Skin epidermis (tissue), 12 donors: ENCODE data around the gene EIF4G3.
"Not testable (repeated sequence)": the region's sequence is repeated elsewhere in the genome, so short reads cannot be mapped to it uniquely, and the experiment has no call there.

Experiments used
- H3K27ac ChIP-seq, 21 experiments: fragments of 200-600 bp; sonication (generic) in 11 of 21; one replicate each; pipeline ENCODE4 v1.5.0; 2020; ENCODE audit warnings: mild to moderate bottlenecking in 3 of 21, inconsistent platforms in 2 of 21, moderate library complexity in 2 of 21
- H3K4me3 ChIP-seq, 7 experiments: fragments of 200-600 bp; sonication (generic) in 2 of 7; one replicate each; pipeline ENCODE4 v1.5.0; 2020; ENCODE audit warnings: inconsistent platforms in 2 of 7, mild to moderate bottlenecking in 2 of 7, moderate library complexity in 1 of 7

Gene EIF4G3

GRCh38 chr1:21048462-21048861 lies 128.2 kb downstream of the EIF4G3 start:
- Histone ChIP-seq H3K27ac (no peak overlapping the region), H3K4me3 (no peak overlapping the region)

- H3K4me3 ChIP-seq = no peak overlapping the region
- no peak overlapping the region for H3K27ac ChIP-seq
These were observed 130.6 kb downstream of the EIF4G3 start for GRCh38 chr1:21046132-21046531.

GRCh38 chr1:21045351-21045750 lies 131.3 kb downstream of the EIF4G3 start:
- H3K27ac ChIP-seq = no peak overlapping the region
- H3K4me3 ChIP-seq = no peak overlapping the region

- peak overlapping the region in 1 of 21 experiments; percentile 40 for H3K27ac ChIP-seq
- H3K4me3 ChIP-seq = no peak overlapping the region
These were observed 133.6 kb downstream of the EIF4G3 start for GRCh38 chr1:21042929-21043605.

GRCh38 chr1:21041541-21041940 lies 135.2 kb downstream of the EIF4G3 start:
- no peak overlapping the region for H3K27ac ChIP-seq
- H3K4me3 ChIP-seq = no peak overlapping the region

- Histone ChIP-seq H3K4me3 (no peak overlapping the region), H3K27ac (no peak overlapping the region)
These were observed 139.6 kb downstream of the EIF4G3 start for GRCh38 chr1:21037091-21037490.

GRCh38 chr1:21035794-21036193 lies 140.9 kb downstream of the EIF4G3 start:
- Histone ChIP-seq H3K4me3 (no peak overlapping the region), H3K27ac (no peak overlapping the region)

- H3K4me3 ChIP-seq = no peak overlapping the region
- H3K27ac ChIP-seq = no peak overlapping the region
These were observed 141.7 kb downstream of the EIF4G3 start for GRCh38 chr1:21034725-21035628.

- H3K27ac ChIP-seq = no peak overlapping the region
- H3K4me3 ChIP-seq = no peak overlapping the region
These were observed 144.0 kb downstream of the EIF4G3 start for GRCh38 chr1:21032741-21033140.

GRCh38 chr1:21030181-21030580 lies 146.5 kb downstream of the EIF4G3 start:
- no peak overlapping the region for H3K4me3 ChIP-seq
- no peak overlapping the region for H3K27ac ChIP-seq

GRCh38 chr1:21028520-21029145 lies 148.1 kb downstream of the EIF4G3 start:
- H3K27ac ChIP-seq = no peak overlapping the region
- no peak overlapping the region for H3K4me3 ChIP-seq

- no peak overlapping the region for H3K27ac ChIP-seq
These were observed 148.9 kb downstream of the EIF4G3 start for GRCh38 chr1:21027805-21028204.

GRCh38 chr1:21024918-21025317 lies 151.8 kb downstream of the EIF4G3 start:
- H3K4me3 ChIP-seq = no peak overlapping the region
- H3K27ac ChIP-seq = no peak overlapping the region

More at GRCh38 chr1:21027805-21028204, 148.9 kb downstream of the EIF4G3 start:
- no peak overlapping the region for H3K4me3 ChIP-seq

- peak overlapping the region in 2 of 21 experiments; percentile 23 to 26 for H3K27ac ChIP-seq
- H3K4me3 ChIP-seq = not testable (repeated sequence)
These were observed 152.4 kb downstream of the EIF4G3 start for GRCh38 chr1:21024136-21024896.

- Histone ChIP-seq H3K4me3 (peak overlapping the region in 4 of 7 experiments; percentile 7 to 21 (median 12)), H3K27ac (peak overlapping the region in 19 of 21 experiments; percentile 28 to 81 (median 72))
These were observed 154.2 kb downstream of the EIF4G3 start for GRCh38 chr1:21022279-21023040.

- Histone ChIP-seq H3K27ac (peak overlapping the region in 11 of 21 experiments; percentile 43 to 80 (median 71)), H3K4me3 (no peak overlapping the region)
These were observed 155.4 kb downstream of the EIF4G3 start for GRCh38 chr1:21021311-21021710.

GRCh38 chr1:21020151-21020550 lies 156.5 kb downstream of the EIF4G3 start:
- no peak overlapping the region for H3K27ac ChIP-seq
- H3K4me3 ChIP-seq = no peak overlapping the region

- no peak overlapping the region for H3K4me3 ChIP-seq
- H3K27ac ChIP-seq = no peak overlapping the region
These were observed 158.0 kb downstream of the EIF4G3 start for GRCh38 chr1:21018673-21019072.

- H3K27ac ChIP-seq = peak overlapping the region in 1 of 21 experiments; percentile 17
- no peak overlapping the region for H3K4me3 ChIP-seq
These were observed 163.2 kb downstream of the EIF4G3 start for GRCh38 chr1:21013510-21013909.
